Neural progenitor cell (in vitro differentiated cells): ENCODE results near the gene SEMA6A. TPM values are rescaled to one million over a fixed set of nuclear protein-coding genes. Genes with fewer than 3 reads are reported as not detected.
A peak's percentile ranks its signal among the peaks of the same experiment; 100 is the strongest.

Source experiments
- DNase-seq: peaks from one replicate; pipeline ENCODE4 v3.0.0-alpha.2; 2016; ENCODE audit warnings: low spot score
- H2AFZ ChIP-seq: fragments of 200-600 bp; sonication (generic); replicated peaks from 2 replicates; pipeline ENCODE4 v1.6.1; 2016; ENCODE audit warnings: antibody characterized with exemption
- H3F3A ChIP-seq: fragments of 200-600 bp; sonication (generic); 2 replicates; pipeline ENCODE4 v1.6.1; 2016; ENCODE audit warnings: antibody characterized with exemption, low read depth
- H3K27ac ChIP-seq: fragments of 200-600 bp; sonication (generic); 2 replicates; pipeline ENCODE4 v1.5.1; 2016; ENCODE audit warnings: mild to moderate bottlenecking
- H3K27me3 ChIP-seq: fragments of 200-600 bp; sonication (generic); 2 replicates; pipeline ENCODE4 v1.6.1; 2016; ENCODE audit warnings: mild to moderate bottlenecking, moderate library complexity
- H3K36me3 ChIP-seq: fragments of 200-600 bp; sonication (generic); 2 replicates; pipeline ENCODE4 v1.5.1; 2016
- H3K4me1 ChIP-seq: fragments of 200-600 bp; sonication (generic); 2 replicates; pipeline ENCODE4 v1.6.1; 2016; ENCODE audit warnings: mixed run types
- H3K4me2 ChIP-seq: fragments of 200-600 bp; sonication (generic); 2 replicates; pipeline ENCODE4 v1.6.1; 2016
- H3K4me3 ChIP-seq: fragments of 200-600 bp; sonication (generic); 2 replicates; pipeline ENCODE4 v1.5.1; 2016
- H3K79me2 ChIP-seq: fragments of 200-600 bp; sonication (generic); 2 replicates; pipeline ENCODE4 v1.6.1; 2016; ENCODE audit warnings: low read depth
- H3K9ac ChIP-seq: fragments of 200-600 bp; sonication (generic); 2 replicates; pipeline ENCODE4 v1.6.1; 2016
- H3K9me3 ChIP-seq: fragments of 200-600 bp; sonication (generic); 2 replicates; pipeline ENCODE4 v1.5.1; 2016; ENCODE audit warnings: low read depth
- H4K20me1 ChIP-seq: fragments of 200-600 bp; sonication (generic); 2 replicates; pipeline ENCODE4 v1.6.1; 2016; ENCODE audit warnings: low read depth
- H3K27ac Mint-ChIP-seq: 3 replicates; pipeline ENCODE4 v1.8.0; 2021; ENCODE audit warnings: mixed read lengths
- H3K27me3 Mint-ChIP-seq: 2 replicates; pipeline ENCODE4 v1.8.0; 2022; ENCODE audit warnings: low read depth, mild to moderate bottlenecking, inconsistent platforms, moderate library complexity, mixed read lengths; ENCODE audit not compliant: insufficient read depth
- H3K36me3 Mint-ChIP-seq: 3 replicates; pipeline ENCODE4 v1.8.0; 2021; ENCODE audit warnings: mixed read lengths
- H3K4me1 Mint-ChIP-seq: 3 replicates; pipeline ENCODE4 v1.8.0; 2021; ENCODE audit warnings: mixed read lengths
- H3K4me3 Mint-ChIP-seq: 3 replicates; pipeline ENCODE4 v1.8.0; 2021; ENCODE audit warnings: mild to moderate bottlenecking, moderate library complexity, mixed read lengths
- H3K9me3 Mint-ChIP-seq: 3 replicates; pipeline ENCODE4 v1.8.0; 2020; ENCODE audit warnings: mixed read lengths
- EZH2 ChIP-seq: fragments of 200-600 bp; sonication (generic); IDR thresholded peaks from 2 replicates; pipeline ENCODE4 v1.6.1; 2017; ENCODE audit warnings: antibody characterized with exemption, mild to moderate bottlenecking, moderate library complexity
- EZH2phosphoT487 ChIP-seq: fragments of 200-600 bp; sonication (generic); IDR thresholded peaks from 2 replicates; pipeline ENCODE4 v1.6.1; 2017; ENCODE audit warnings: antibody characterized with exemption
- total RNA-seq: library from RNA; depleted of rRNA; stranded (reverse); fragments of >200 nt; gene quantifications from 2 replicates; pipeline ENCODE4 v1.2.3, GENCODE V29; 2015; ENCODE audit warnings: low replicate concordance
- TF ChIP-seq, protein P1 (sequence below): fragments of 200-600 bp; sonication (generic); IDR thresholded peaks from 2 replicates; pipeline ENCODE4 v1.5.1; 2017; ENCODE audit warnings: antibody characterized with exemption, mild to moderate bottlenecking

Gene SEMA6A
- total RNA-seq, 1 donor from 2014 or later: 86.4 TPM

DNA sequence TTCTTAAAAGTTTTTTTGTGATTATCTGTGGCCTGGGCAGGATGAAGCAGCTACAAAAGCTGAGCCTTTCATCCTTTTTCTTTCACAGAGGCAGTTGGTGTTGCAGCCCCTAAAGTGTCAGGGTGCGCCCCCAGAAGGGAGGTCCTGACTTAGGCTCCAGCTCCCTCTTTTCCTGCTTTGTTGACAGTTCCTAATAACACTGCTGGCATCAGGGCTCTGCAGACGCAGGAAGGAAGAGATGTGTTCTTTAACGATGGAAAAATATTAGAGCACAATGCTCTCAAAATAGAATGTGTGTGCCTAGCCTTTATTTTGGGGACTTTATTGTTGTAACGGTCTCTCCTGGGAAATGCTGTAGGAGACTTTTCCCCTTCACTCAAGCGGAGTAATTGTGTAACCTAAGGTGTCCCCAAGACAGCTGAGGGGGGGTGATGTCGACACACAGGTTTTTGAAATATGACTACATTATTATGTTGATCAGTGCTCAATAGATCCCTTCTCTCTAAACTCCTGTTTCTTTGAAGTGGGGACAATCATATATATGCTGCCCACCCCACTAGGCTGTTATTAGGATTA, 135.6 kb downstream of the SEMA6A start:
- Histone ChIP-seq H3K9ac (no peak overlapping the region), H3K9me3 (no peaks in the 10 kb centered on the region), H3K79me2 (no peaks in the 10 kb centered on the region), H3K36me3 (no peaks in the 10 kb centered on the region), H3K4me2 (peak overlapping the region; percentile 61), H3K4me3 (no peak overlapping the region), H3F3A (peaks cover 59% of the 10 kb centered on the region), H3K4me1 (peaks cover 69% of the 10 kb centered on the region), H2AFZ (no peak overlapping the region), H3K27ac (no peak overlapping the region), H3K27me3 (no peaks in the 10 kb centered on the region), H4K20me1 (peaks cover 5% of the 10 kb centered on the region)
- H3K4me3 Mint-ChIP-seq: no peak overlapping the region
- TF ChIP-seq EZH2phosphoT487 (no peak), EZH2 (no peak)
- TF ChIP-seq, protein P1, sequence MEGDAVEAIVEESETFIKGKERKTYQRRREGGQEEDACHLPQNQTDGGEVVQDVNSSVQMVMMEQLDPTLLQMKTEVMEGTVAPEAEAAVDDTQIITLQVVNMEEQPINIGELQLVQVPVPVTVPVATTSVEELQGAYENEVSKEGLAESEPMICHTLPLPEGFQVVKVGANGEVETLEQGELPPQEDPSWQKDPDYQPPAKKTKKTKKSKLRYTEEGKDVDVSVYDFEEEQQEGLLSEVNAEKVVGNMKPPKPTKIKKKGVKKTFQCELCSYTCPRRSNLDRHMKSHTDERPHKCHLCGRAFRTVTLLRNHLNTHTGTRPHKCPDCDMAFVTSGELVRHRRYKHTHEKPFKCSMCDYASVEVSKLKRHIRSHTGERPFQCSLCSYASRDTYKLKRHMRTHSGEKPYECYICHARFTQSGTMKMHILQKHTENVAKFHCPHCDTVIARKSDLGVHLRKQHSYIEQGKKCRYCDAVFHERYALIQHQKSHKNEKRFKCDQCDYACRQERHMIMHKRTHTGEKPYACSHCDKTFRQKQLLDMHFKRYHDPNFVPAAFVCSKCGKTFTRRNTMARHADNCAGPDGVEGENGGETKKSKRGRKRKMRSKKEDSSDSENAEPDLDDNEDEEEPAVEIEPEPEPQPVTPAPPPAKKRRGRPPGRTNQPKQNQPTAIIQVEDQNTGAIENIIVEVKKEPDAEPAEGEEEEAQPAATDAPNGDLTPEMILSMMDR: no peak
- peaks cover 2% of the 10 kb centered on the region for H3K9me3 Mint-ChIP-seq
- DNase-seq: no peak
- H3K36me3 Mint-ChIP-seq: peaks cover 10% of the 10 kb centered on the region
- peaks cover 3% of the 10 kb centered on the region for H3K27me3 Mint-ChIP-seq
- peaks cover 45% of the 10 kb centered on the region for H3K4me1 Mint-ChIP-seq
- H3K27ac Mint-ChIP-seq: no peak overlapping the region

GRCh38 chr5:116437922-116438578, 136.6 kb downstream of the SEMA6A start:
- H3K36me3 ChIP-seq: no peaks in the 10 kb centered on the region
- peak overlapping the region; percentile 61 for H3K4me2 ChIP-seq
- H2AFZ ChIP-seq: no peak overlapping the region
- Mint-ChIP-seq H3K4me1 (peaks cover 37% of the 10 kb centered on the region), H3K4me3 (no peak overlapping the region), H3K9me3 (peaks cover 2% of the 10 kb centered on the region), H3K36me3 (peaks cover 3% of the 10 kb centered on the region), H3K27ac (no peak overlapping the region), H3K27me3 (peaks cover 3% of the 10 kb centered on the region)
- peak; percentile 76 for DNase-seq
- no peak overlapping the region for H3K27ac ChIP-seq
- H3K4me3 ChIP-seq: no peak overlapping the region
- no peak overlapping the region for H3K9ac ChIP-seq
- H3K9me3 ChIP-seq: no peaks in the 10 kb centered on the region
- no peaks in the 10 kb centered on the region for H3K27me3 ChIP-seq
- peaks cover 58% of the 10 kb centered on the region for H3K4me1 ChIP-seq
- TF ChIP-seq EZH2: no peak
- TF ChIP-seq, protein P1: no peak
- no peak for TF ChIP-seq EZH2phosphoT487
- H3K79me2 ChIP-seq: no peaks in the 10 kb centered on the region
- peaks cover 49% of the 10 kb centered on the region for H3F3A ChIP-seq
- H4K20me1 ChIP-seq: no peaks in the 10 kb centered on the region

- no peak overlapping the region for H3K4me3 ChIP-seq
- H3K36me3 Mint-ChIP-seq: peaks cover 3% of the 10 kb centered on the region
- H4K20me1 ChIP-seq: no peaks in the 10 kb centered on the region
- no peaks in the 10 kb centered on the region for H3K9me3 ChIP-seq
- H3K79me2 ChIP-seq: no peaks in the 10 kb centered on the region
- H3K4me3 Mint-ChIP-seq: no peak overlapping the region
- peaks cover 2% of the 10 kb centered on the region for H3K9me3 Mint-ChIP-seq
- peaks cover 42% of the 10 kb centered on the region for H3K4me1 Mint-ChIP-seq
- no peak for DNase-seq
- H3K9ac ChIP-seq: no peak overlapping the region
- peaks cover 3% of the 10 kb centered on the region for H3K27me3 Mint-ChIP-seq
- H3K27ac Mint-ChIP-seq: peak overlapping the region; percentile 32
- peaks cover 51% of the 10 kb centered on the region for H3K4me1 ChIP-seq
- H3F3A ChIP-seq: peaks cover 41% of the 10 kb centered on the region
- no peak overlapping the region for H3K4me2 ChIP-seq
- TF ChIP-seq EZH2: no peak
- no peak overlapping the region for H2AFZ ChIP-seq
- no peaks in the 10 kb centered on the region for H3K27me3 ChIP-seq
- H3K27ac ChIP-seq: no peak overlapping the region
- no peaks in the 10 kb centered on the region for H3K36me3 ChIP-seq
Measured at GRCh38 chr5:116437351-116437705, 137.3 kb downstream of the SEMA6A start.
